HL-60 (cell line): Measurements from ENCODE around the gene DNM3.

Experiments used
- POLR2AphosphoS5 ChIP-seq: IDR thresholded peaks from 2 replicates; pipeline ENCODE4 v1.6.1; 2012; ENCODE audit warnings: low read depth
- SPI1 ChIP-seq: IDR thresholded peaks from 2 replicates; pipeline ENCODE4 v1.6.1; 2012; ENCODE audit warnings: low read depth, mild to moderate bottlenecking, borderline replicate concordance
- TF ChIP-seq, protein P1 (sequence below): IDR thresholded peaks from one replicate; pipeline ENCODE4 v1.5.1; 2011; ENCODE audit warnings: low read length, control low read depth, inconsistent platforms; ENCODE audit not compliant: insufficient read depth
- TF ChIP-seq, protein P2 (sequence below): IDR thresholded peaks from 2 replicates; pipeline ENCODE4 v1.6.1; 2012; ENCODE audit warnings: low read depth; ENCODE audit not compliant: insufficient replicate concordance

DNA sequence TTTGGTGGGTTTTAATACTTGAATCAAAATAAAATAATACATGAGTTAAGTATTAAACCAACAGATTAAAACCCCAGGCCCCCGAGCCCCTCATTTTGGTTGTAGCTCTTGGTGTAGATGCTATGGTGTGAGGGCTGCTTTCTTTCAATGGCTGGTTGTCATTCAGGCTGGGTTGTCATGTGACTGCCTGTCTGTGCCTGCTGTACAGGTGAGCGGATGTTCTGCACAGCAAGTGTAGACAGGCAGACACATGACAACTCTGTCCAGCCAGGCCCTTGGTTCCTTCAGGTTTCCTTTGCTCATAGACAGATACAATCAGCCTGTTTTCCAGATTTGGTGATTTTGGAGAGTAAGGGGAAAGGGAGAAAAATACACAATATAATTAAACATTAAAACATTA lies 297.3 kb downstream of the DNM3 start:
- TF ChIP-seq, protein P1, sequence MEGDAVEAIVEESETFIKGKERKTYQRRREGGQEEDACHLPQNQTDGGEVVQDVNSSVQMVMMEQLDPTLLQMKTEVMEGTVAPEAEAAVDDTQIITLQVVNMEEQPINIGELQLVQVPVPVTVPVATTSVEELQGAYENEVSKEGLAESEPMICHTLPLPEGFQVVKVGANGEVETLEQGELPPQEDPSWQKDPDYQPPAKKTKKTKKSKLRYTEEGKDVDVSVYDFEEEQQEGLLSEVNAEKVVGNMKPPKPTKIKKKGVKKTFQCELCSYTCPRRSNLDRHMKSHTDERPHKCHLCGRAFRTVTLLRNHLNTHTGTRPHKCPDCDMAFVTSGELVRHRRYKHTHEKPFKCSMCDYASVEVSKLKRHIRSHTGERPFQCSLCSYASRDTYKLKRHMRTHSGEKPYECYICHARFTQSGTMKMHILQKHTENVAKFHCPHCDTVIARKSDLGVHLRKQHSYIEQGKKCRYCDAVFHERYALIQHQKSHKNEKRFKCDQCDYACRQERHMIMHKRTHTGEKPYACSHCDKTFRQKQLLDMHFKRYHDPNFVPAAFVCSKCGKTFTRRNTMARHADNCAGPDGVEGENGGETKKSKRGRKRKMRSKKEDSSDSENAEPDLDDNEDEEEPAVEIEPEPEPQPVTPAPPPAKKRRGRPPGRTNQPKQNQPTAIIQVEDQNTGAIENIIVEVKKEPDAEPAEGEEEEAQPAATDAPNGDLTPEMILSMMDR, result no peak
- TF ChIP-seq POLR2AphosphoS5 (no peak), SPI1 (no peak)
- TF ChIP-seq, protein P2, sequence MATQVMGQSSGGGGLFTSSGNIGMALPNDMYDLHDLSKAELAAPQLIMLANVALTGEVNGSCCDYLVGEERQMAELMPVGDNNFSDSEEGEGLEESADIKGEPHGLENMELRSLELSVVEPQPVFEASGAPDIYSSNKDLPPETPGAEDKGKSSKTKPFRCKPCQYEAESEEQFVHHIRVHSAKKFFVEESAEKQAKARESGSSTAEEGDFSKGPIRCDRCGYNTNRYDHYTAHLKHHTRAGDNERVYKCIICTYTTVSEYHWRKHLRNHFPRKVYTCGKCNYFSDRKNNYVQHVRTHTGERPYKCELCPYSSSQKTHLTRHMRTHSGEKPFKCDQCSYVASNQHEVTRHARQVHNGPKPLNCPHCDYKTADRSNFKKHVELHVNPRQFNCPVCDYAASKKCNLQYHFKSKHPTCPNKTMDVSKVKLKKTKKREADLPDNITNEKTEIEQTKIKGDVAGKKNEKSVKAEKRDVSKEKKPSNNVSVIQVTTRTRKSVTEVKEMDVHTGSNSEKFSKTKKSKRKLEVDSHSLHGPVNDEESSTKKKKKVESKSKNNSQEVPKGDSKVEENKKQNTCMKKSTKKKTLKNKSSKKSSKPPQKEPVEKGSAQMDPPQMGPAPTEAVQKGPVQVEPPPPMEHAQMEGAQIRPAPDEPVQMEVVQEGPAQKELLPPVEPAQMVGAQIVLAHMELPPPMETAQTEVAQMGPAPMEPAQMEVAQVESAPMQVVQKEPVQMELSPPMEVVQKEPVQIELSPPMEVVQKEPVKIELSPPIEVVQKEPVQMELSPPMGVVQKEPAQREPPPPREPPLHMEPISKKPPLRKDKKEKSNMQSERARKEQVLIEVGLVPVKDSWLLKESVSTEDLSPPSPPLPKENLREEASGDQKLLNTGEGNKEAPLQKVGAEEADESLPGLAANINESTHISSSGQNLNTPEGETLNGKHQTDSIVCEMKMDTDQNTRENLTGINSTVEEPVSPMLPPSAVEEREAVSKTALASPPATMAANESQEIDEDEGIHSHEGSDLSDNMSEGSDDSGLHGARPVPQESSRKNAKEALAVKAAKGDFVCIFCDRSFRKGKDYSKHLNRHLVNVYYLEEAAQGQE, result no peak
